Measurements from ENCODE around the gene PLB1. TPM values are rescaled to one million over a fixed set of nuclear protein-coding genes. Genes with fewer than 3 reads are reported as not detected.
A peak's percentile ranks its signal among the peaks of the same experiment; 100 is the strongest.

Gene PLB1
- total and polyA plus RNA-seq, 9 of the 15 experiments (the other 6 are each of a cell fraction or from before 2014, with no cell fraction given) = 0.01 to 0.09 (median 0.07) TPM; not detected in 2

GRCh38 chr2:28588292-28588670 lies 92.4 kb downstream of the PLB1 start:
- ChIA-PET CTCF (ENCODE audit: low intra/inter-chr PET ratio) (no interaction called here), POLR2A (no interaction called here)
- intact Hi-C loops (cut with micrococcal nuclease) (loop anchor here (10.0 kb wide), 1 partner anchor 607 kb away; no protein-coding TSS in a partner anchor), in situ Hi-C loops (cut with MboI) (loop anchor here (25.0 kb wide), 1 partner anchor 174 kb away; the partner anchor contains the start of gene PPP1CB)
- H3K36me3 ChIP-seq (ENCODE audit: control insufficient read depth, insufficient read depth, low read length) = no peaks in the 10 kb centered on the region
- H3K9me1 ChIP-seq (ENCODE audit: control insufficient read depth, insufficient read depth, low read length) = no peaks in the 10 kb centered on the region
- H3K27me3 ChIP-seq (ENCODE audit: control insufficient read depth in 2 of 2, insufficient read depth in 2 of 2, low read length in 2 of 2) = peaks cover 0 to 13% of the 10 kb centered on the region in 2 experiments; a peak in 3 of 5 replicates
- DNase-seq (ENCODE audit: extremely low read depth in 1 of 4, low spot score in 3 of 4) (no peak), FAIRE-seq (no peak), ATAC-seq (no peak)
- peak overlapping the region; percentile 42; the same call in 1 of the 2 replicates for H2AFZ ChIP-seq (ENCODE audit: low read depth, low read length)
- H3K4me1 ChIP-seq (replicated peaks in 1 of 2; ENCODE audit: control insufficient read depth in 2 of 2, insufficient read depth in 2 of 2, low read length in 2 of 2) = peaks cover 17 to 20% of the 10 kb centered on the region in 2 experiments
- no peak overlapping the region for H3K4me2 ChIP-seq (ENCODE audit: insufficient read depth, low read length)
- no peak overlapping the region for H3K4me3 ChIP-seq
- H3K79me2 ChIP-seq (ENCODE audit: control insufficient read depth, insufficient read depth, low read length) = no peaks in the 10 kb centered on the region
- no TSS peak for BruUV-seq (replicated peaks)
- 13% methylated on average over 3 of the region's 3 CpGs for WGBS (ENCODE audit: insufficient coverage, low coverage, missing lambda C conversion rate)
- H3K9ac ChIP-seq (ENCODE audit: insufficient read depth in 1 of 2, low read depth in 2 of 2, low read length in 2 of 2) = no peak overlapping the region
- H4K20me1 ChIP-seq (replicated peaks; ENCODE audit: control insufficient read depth, insufficient read depth, low read length) = no peaks in the 10 kb centered on the region
- TF ChIP-seq ZBTB43 (CRISPR knock-in tag; IDR thresholded peaks at IDR 0.05) (no peak), C11orf30 (IDR thresholded peaks at IDR 0.05; ENCODE audit: low read depth) (peak; percentile 16; the same call in 1 of the 2 replicates)
- no peaks in the 10 kb centered on the region for H3K9me3 ChIP-seq (replicated peaks; ENCODE audit: control insufficient read depth, insufficient read depth, low read depth, low read length)
- H3K27ac ChIP-seq (ENCODE audit: extremely low read depth, low read depth, low read length) = no peak overlapping the region

Data from K562 (cell line).